Endothelial cell (in vitro differentiated cells): ENCODE results near the gene SHROOM2. TPM values are rescaled to one million over a fixed set of nuclear protein-coding genes. Genes with fewer than 3 reads are reported as not detected.

ENCODE experiments used
- DNase-seq: peaks from one replicate; pipeline ENCODE4 v3.0.0; 2021; ENCODE audit warnings: low spot score
- H3K27ac Mint-ChIP-seq: one replicate; pipeline ENCODE4 v1.8.0; 2021; ENCODE audit warnings: mixed read lengths, inconsistent platforms; ENCODE audit not compliant: unreplicated experiment
- H3K27me3 Mint-ChIP-seq: one replicate; pipeline ENCODE4 v1.8.0; 2021; ENCODE audit warnings: mild to moderate bottlenecking, moderate library complexity, mixed read lengths, inconsistent platforms; ENCODE audit not compliant: unreplicated experiment
- H3K36me3 Mint-ChIP-seq: one replicate; pipeline ENCODE4 v1.8.0; 2021; ENCODE audit warnings: mild to moderate bottlenecking, low read depth, mixed read lengths, inconsistent platforms; ENCODE audit not compliant: unreplicated experiment
- H3K4me1 Mint-ChIP-seq: one replicate; pipeline ENCODE4 v1.8.0; 2021; ENCODE audit warnings: mild to moderate bottlenecking, mixed read lengths, inconsistent platforms; ENCODE audit not compliant: unreplicated experiment
- H3K4me3 Mint-ChIP-seq: one replicate; pipeline ENCODE4 v1.8.0; 2021; ENCODE audit warnings: mild to moderate bottlenecking, mixed read lengths, inconsistent platforms; ENCODE audit not compliant: unreplicated experiment
- H3K9me3 Mint-ChIP-seq: one replicate; pipeline ENCODE4 v1.8.0; 2021; ENCODE audit warnings: mixed read lengths, inconsistent platforms; ENCODE audit not compliant: unreplicated experiment
- CTCF ChIP-seq: fragments of 200-600 bp; sonication (generic); IDR thresholded peaks from one replicate; pipeline ENCODE4 v1.5.0; 2021; ENCODE audit warnings: antibody characterized with exemption; ENCODE audit not compliant: unreplicated experiment
- long read RNA-seq: library from polyadenylated mRNA; unstranded; transcript quantifications from one replicate; pipeline ENCODE4 v2.0.0, GENCODE V29; 2020; ENCODE audit not compliant: unreplicated experiment
- total RNA-seq: library from RNA; stranded (reverse); fragmentation: NEBNext Ultra II Directional; extraction: Animal tissue kit (Norgen Biotek cat#: 25700); gene quantifications from one replicate; pipeline ENCODE4 v1.2.1, GENCODE V29; 2021; ENCODE audit not compliant: unreplicated experiment

SHROOM2 gene
- 22.3 TPM for total RNA-seq
- long read RNA-seq, partial matches to known transcripts: 0 of 2 reads
- long read RNA-seq, other reads (novel, unspliced or antisense): 2 of 2 reads

- Mint-ChIP-seq H3K4me3 (peak within 1 kb of the TSS; percentile 96), H3K27ac (peak within 1 kb of the TSS; percentile 67)
- DNase-seq: peak; percentile 33
Measured at GRCh38 chrX:9785944-9786797, at the start of gene SHROOM2. Gene SHROOM2 (plus strand): TSS chrX:9786429. CDS start chrX:9786546, 117 bp downstream.

GRCh38 chrX:9737363-9737762, 48.9 kb upstream of the SHROOM2 start:
- no peak for TF ChIP-seq CTCF
- no peaks in the 10 kb centered on the region for H3K9me3 Mint-ChIP-seq
- H3K4me3 Mint-ChIP-seq: no peak overlapping the region
- no peak overlapping the region for H3K27ac Mint-ChIP-seq
- peaks cover 15% of the 10 kb centered on the region for H3K36me3 Mint-ChIP-seq
- H3K4me1 Mint-ChIP-seq: no peaks in the 10 kb centered on the region
- no peaks in the 10 kb centered on the region for H3K27me3 Mint-ChIP-seq
- DNase-seq: no peak

More at GRCh38 chrX:9785944-9786797, at the start of gene SHROOM2:
- H3K27me3 Mint-ChIP-seq: peaks cover 6% of the 10 kb centered on the region
- no peaks in the 10 kb centered on the region for H3K36me3 Mint-ChIP-seq
- H3K4me1 Mint-ChIP-seq: peaks cover 13% of the 10 kb centered on the region
- no peak for TF ChIP-seq CTCF
- no peaks in the 10 kb centered on the region for H3K9me3 Mint-ChIP-seq

GRCh38 chrX:9738151-9738550, 48.1 kb upstream of the SHROOM2 start:
- no peak for TF ChIP-seq CTCF
- Mint-ChIP-seq H3K36me3 (peaks cover 15% of the 10 kb centered on the region), H3K9me3 (no peaks in the 10 kb centered on the region), H3K4me3 (no peak overlapping the region), H3K27me3 (no peaks in the 10 kb centered on the region), H3K4me1 (no peaks in the 10 kb centered on the region), H3K27ac (no peak overlapping the region)
- no peak for DNase-seq

GRCh38 chrX:9739130-9739529, 47.1 kb upstream of the SHROOM2 start:
- Mint-ChIP-seq H3K27me3 (no peaks in the 10 kb centered on the region), H3K27ac (no peak overlapping the region), H3K36me3 (peaks cover 12% of the 10 kb centered on the region), H3K4me3 (no peak overlapping the region), H3K9me3 (no peaks in the 10 kb centered on the region), H3K4me1 (no peaks in the 10 kb centered on the region)
- no peak for TF ChIP-seq CTCF
- DNase-seq: no peak
